Heart left ventricle (tissue), 13 donors: ENCODE measurements around the gene TTLL5.

Experiments used
- CTCF ChIP-seq, 12 donors: fragments of 200-600 bp; sonication (generic) in 4 of 12; IDR thresholded peaks; one replicate each; pipeline versions ENCODE4 v1.5.0 to v1.8.0; 2018 to 2022; ENCODE audit warnings: antibody characterized with exemption in 12 of 12, mild to moderate bottlenecking in 5 of 12
- POLR2A ChIP-seq, 2 donors: fragments of 450-650 bp; IDR thresholded peaks; one replicate each; pipeline ENCODE4 v1.6.1; 2017; ENCODE audit warnings: antibody characterized with exemption in 2 of 2, mild to moderate bottlenecking in 2 of 2, moderate library complexity in 2 of 2
- donor health status: ischemic (EF 13 %, LVEDD 7.1; RV severe dilation, severe dysfunction).
- donor health status: DM: no; HTN: yes; CAD: no.
- donor health status: DM: no; HTN: no; CAD: no.
- donor health status: ischemic (EF 25% LVEDD 6.9; RV normal size, moderate dysfunction).
- donor health status: ischemic (EF 25% LVEDD 5.7; RV mildly dilated, moderate dysfunction).
- donor health status: ischemic (EF 35%, LVEDD 5.7; RV mildly dilated, moderate dysfunction).
- donor health status: nonischemic (EF 11% LVEDD 7.7; RV severe dilation, severe dysfunction).
- donor health status: DM: yes; HTN: yes; CAD: no.
- donor health status: PGD.
- donor health status: ischemic (EF 29% LVEDD 5.4; RV normal size, mild dysfunction).
- donor health status: nonischemic (EF 23%, LVEDD 6.1; RV moderate dilation, normal function).

GRCh38 chr14:75967866-75968265, 306.8 kb downstream of the TTLL5 start:
- TF ChIP-seq CTCF (IDR thresholded peaks at IDR 0.05) (no peak), POLR2A (IDR thresholded peaks at IDR 0.05) (no peak)
